GM12801 (cell line): ENCODE results near the gene SMC1B.

Experiments used
- CTCF ChIP-seq: IDR thresholded peaks from one replicate; pipeline ENCODE4 v1.5.1; 2011; ENCODE audit warnings: control low read depth; ENCODE audit not compliant: insufficient read length; ENCODE audit errors: extremely low read depth

SMC1B gene

GRCh38 chr22:45318558-45319323 is 94.7 kb downstream of the SMC1B start:
- TF ChIP-seq CTCF, result no peak

- TF ChIP-seq CTCF, result no peak
Measured at GRCh38 chr22:45318168-45318557, 95.2 kb downstream of the SMC1B start.

GRCh38 chr22:45317551-45318167 is 95.7 kb downstream of the SMC1B start:
- no peak for TF ChIP-seq CTCF

GRCh38 chr22:45316796-45317526 is 96.4 kb downstream of the SMC1B start:
- no peak for TF ChIP-seq CTCF

- TF ChIP-seq CTCF, result no peak
Measured at GRCh38 chr22:45314786-45315185, 98.6 kb downstream of the SMC1B start.

GRCh38 chr22:45314054-45314721 is 99.2 kb downstream of the SMC1B start:
- TF ChIP-seq CTCF, result no peak

- no peak for TF ChIP-seq CTCF
Measured at GRCh38 chr22:45312856-45313255, 100.5 kb downstream of the SMC1B start.
